Endometrial microvascular endothelial cells (primary cell): Measurements from ENCODE around the gene PSMB1. TPM values are rescaled to one million over a fixed set of nuclear protein-coding genes. Genes with fewer than 3 reads are reported as not detected.
"Not testable (repeated sequence)": the region's sequence is repeated elsewhere in the genome, so short reads cannot be mapped to it uniquely, and the experiment has no call there.

Experiments used
- in situ Hi-C: cut with HindIII; loops from 2 replicates; pipeline ENCODE4 v1.10.0; 2017; ENCODE audit warnings: low sequenced_read_pairs, low pct_unique_long_range_greater_than_20kb; ENCODE audit errors: inconsistent ontology term
- total RNA-seq: library from RNA; depleted of rRNA; stranded (reverse); fragments of >200 nt; gene quantifications from one replicate; pipeline ENCODE4 v1.2.3, GENCODE V29; 2015; ENCODE audit errors: inconsistent ontology term

Gene PSMB1
- total RNA-seq, 1 donor from 2014 or later: 331 TPM

GRCh38 chr6:170508275-170508674 is 44.8 kb downstream of the PSMB1 start:
- in situ Hi-C loops: not testable (repeated sequence)

- in situ Hi-C loops: not testable (repeated sequence)
These were observed 45.4 kb downstream of the PSMB1 start for GRCh38 chr6:170507728-170508127.

DNA sequence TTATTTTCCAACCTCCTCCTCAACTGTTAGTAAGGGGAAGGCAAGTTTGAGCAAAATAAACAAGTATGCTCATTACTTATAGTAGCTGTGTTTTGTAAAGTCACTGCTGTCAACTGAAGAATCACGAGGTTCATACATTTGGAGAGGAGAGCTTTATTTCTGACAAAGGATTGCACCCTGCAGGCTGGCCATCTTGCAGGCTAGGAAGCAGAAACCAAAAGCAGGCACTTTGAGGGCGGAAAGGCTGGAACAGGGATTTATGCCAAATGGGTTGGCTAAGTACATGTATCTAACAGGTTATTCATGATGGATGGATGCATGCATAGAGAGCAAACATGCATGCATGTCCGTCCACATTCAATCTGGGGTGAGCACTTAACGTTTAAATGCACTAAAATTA is 46.7 kb downstream of the PSMB1 start:
- in situ Hi-C loops: no loop called here

GRCh38 chr6:170505306-170505705 is 47.8 kb downstream of the PSMB1 start:
- in situ Hi-C loops: no loop called here

DNA sequence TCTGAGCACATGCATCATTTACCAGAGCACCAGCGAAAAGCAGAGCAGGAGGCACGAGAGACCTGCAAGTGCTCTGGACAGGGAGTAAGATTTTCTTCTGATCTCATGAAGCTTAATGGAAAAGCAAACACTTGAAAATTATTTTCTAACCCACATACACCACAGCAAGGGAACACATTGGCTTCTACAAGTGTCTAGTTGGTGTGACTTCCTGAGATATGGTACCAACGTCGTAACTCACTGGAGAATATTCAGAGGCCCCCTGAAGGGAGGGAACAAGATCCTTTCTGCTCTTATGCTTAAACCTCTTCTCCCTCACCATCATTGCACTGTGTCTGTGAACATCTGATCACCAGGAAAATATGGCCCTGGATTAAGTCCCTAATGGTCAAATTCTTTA is 48.6 kb downstream of the PSMB1 start:
- in situ Hi-C loops: no loop called here

DNA sequence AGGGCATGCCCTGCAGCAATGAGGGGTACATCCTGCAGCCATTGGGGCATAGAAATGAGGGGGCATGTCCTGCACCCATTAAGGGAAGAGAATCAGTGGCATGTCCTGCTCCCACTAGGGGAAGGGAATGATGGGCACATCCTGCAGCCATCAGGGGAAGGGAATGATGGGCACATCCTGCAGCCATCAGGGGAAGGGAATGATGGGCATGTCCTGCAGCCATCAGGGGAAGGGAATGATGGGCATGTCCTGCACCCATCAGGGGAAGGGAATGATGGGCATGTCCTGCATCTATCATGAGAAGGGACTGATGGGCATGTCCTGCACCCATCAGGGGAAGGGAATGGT is 49.7 kb downstream of the PSMB1 start:
- in situ Hi-C loops: no loop called here

GRCh38 chr6:170502733-170503413 is 50.2 kb downstream of the PSMB1 start:
- in situ Hi-C loops: not testable (repeated sequence)

- in situ Hi-C loops: not testable (repeated sequence)
These were observed 50.8 kb downstream of the PSMB1 start for GRCh38 chr6:170502268-170502667.

DNA sequence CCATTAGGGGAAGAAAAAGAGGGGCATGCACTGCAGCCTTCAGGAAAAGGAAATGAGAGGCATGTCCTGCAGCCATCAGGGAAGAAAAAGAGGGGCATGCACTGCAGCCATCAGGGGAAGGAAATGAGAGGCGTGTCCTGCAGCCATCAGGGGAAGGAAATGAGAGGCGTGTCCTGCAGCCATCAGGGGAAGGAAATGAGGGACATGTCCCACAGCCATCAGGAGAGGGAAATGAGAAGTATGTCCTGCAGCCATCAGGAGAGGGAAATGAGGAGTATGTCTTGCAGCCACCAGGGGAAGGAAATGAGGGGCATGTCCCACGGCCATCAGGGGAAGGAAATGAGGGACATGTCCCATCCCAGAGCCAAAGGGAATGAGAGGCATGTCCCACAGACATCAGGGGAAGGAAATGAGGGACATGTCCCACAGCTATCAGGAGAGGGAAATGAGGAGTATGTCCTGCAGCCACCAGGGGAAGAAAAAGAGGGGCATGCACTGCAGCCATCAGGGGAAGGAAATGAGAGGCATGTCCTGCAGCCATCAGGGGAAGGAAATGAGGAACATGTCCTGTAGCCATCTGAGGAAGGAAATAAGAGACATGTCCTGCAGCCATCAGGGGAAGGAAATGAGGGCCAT is 52.0 kb downstream of the PSMB1 start:
- in situ Hi-C loops: no loop called here

- in situ Hi-C loops: no loop called here
These were observed 55.2 kb downstream of the PSMB1 start for GRCh38 chr6:170497841-170498301.

GRCh38 chr6:170493354-170493753 is 59.8 kb downstream of the PSMB1 start:
- in situ Hi-C loops: no loop called here

- in situ Hi-C loops: no loop called here
These were observed 62.8 kb downstream of the PSMB1 start for GRCh38 chr6:170490259-170490658.

GRCh38 chr6:170489836-170490235 is 63.3 kb downstream of the PSMB1 start:
- in situ Hi-C loops: no loop called here

GRCh38 chr6:170487707-170488329 is 65.3 kb downstream of the PSMB1 start:
- in situ Hi-C loops: no loop called here

- in situ Hi-C loops: no loop called here
These were observed 67.9 kb downstream of the PSMB1 start for GRCh38 chr6:170485159-170485558.

Other genes with a start within 250 kb of the PSMB1 start
- 20.0 TPM for gene FAM120B, start 246.5 kb downstream of the PSMB1 start, total RNA-seq
- gene TBP, start 1.1 kb upstream of the PSMB1 start, total RNA-seq: 15.3 TPM
- gene PDCD2, start 31.3 kb upstream of the PSMB1 start, total RNA-seq: 81.1 TPM